ENCODE measurements around the gene KRT6C.

KRT6C gene

GRCh38 chr12:52496590-52497071, 23.0 kb upstream of the KRT6C start:
- Histone ChIP-seq H3K4me2 (no peak overlapping the region), H3K4me1 (ENCODE audit: low read depth, poor library complexity, severe bottlenecking) (no peaks in the 10 kb centered on the region), H2AFZ (ENCODE audit: low read depth) (no peak overlapping the region), H3K79me2 (ENCODE audit: insufficient read depth, low read depth) (no peaks in the 10 kb centered on the region), H3K9ac (no peak overlapping the region), H4K20me1 (ENCODE audit: insufficient read depth) (no peaks in the 10 kb centered on the region), H3K4me3 (IDR thresholded peaks at IDR 0.05; ENCODE audit: insufficient read depth, low read depth, low read length) (no peak overlapping the region), H3K27me3 (ENCODE audit: insufficient read depth, low read depth) (peaks cover 9% of the 10 kb centered on the region; the same call in 1 of the 2 replicates), H3K36me3 (ENCODE audit: insufficient read depth) (no peaks in the 10 kb centered on the region), H3K27ac (no peak overlapping the region)
- no peak for TF ChIP-seq CTCF (conservative IDR thresholded peaks at IDR 0.05; ENCODE audit: low read depth, low read length)

GRCh38 chr12:52496054-52496453, 22.4 kb upstream of the KRT6C start:
- Histone ChIP-seq H4K20me1 (ENCODE audit: insufficient read depth) (no peaks in the 10 kb centered on the region), H3K9ac (no peak overlapping the region), H2AFZ (ENCODE audit: low read depth) (no peak overlapping the region), H3K4me2 (no peak overlapping the region), H3K27ac (no peak overlapping the region), H3K4me3 (IDR thresholded peaks at IDR 0.05; ENCODE audit: insufficient read depth, low read depth, low read length) (no peak overlapping the region), H3K4me1 (ENCODE audit: low read depth, poor library complexity, severe bottlenecking) (no peaks in the 10 kb centered on the region), H3K79me2 (ENCODE audit: insufficient read depth, low read depth) (no peaks in the 10 kb centered on the region), H3K27me3 (ENCODE audit: insufficient read depth, low read depth) (peaks cover 15% of the 10 kb centered on the region; the same call in 1 of the 2 replicates), H3K36me3 (ENCODE audit: insufficient read depth) (no peaks in the 10 kb centered on the region)
- TF ChIP-seq CTCF (conservative IDR thresholded peaks at IDR 0.05; ENCODE audit: low read depth, low read length), result no peak

- H3K4me1 ChIP-seq (ENCODE audit: low read depth, poor library complexity, severe bottlenecking), result no peaks in the 10 kb centered on the region
- no peak overlapping the region for H3K9ac ChIP-seq
- no peak overlapping the region for H3K27ac ChIP-seq
- no peak overlapping the region for H3K4me2 ChIP-seq
- H4K20me1 ChIP-seq (ENCODE audit: insufficient read depth), result no peaks in the 10 kb centered on the region
- H3K27me3 ChIP-seq (ENCODE audit: insufficient read depth, low read depth), result peaks cover 15% of the 10 kb centered on the region; the same call in 1 of the 2 replicates
- TF ChIP-seq CTCF (conservative IDR thresholded peaks at IDR 0.05; ENCODE audit: low read depth, low read length), result no peak
- no peak overlapping the region for H3K4me3 ChIP-seq (IDR thresholded peaks at IDR 0.05; ENCODE audit: insufficient read depth, low read depth, low read length)
- H3K36me3 ChIP-seq (ENCODE audit: insufficient read depth), result no peaks in the 10 kb centered on the region
- H3K79me2 ChIP-seq (ENCODE audit: insufficient read depth, low read depth), result no peaks in the 10 kb centered on the region
- no peak overlapping the region for H2AFZ ChIP-seq (ENCODE audit: low read depth)
Measured at GRCh38 chr12:52495389-52495788, 21.8 kb upstream of the KRT6C start.

- Histone ChIP-seq H3K27ac (no peak overlapping the region), H4K20me1 (ENCODE audit: insufficient read depth) (no peaks in the 10 kb centered on the region), H3K4me2 (no peak overlapping the region), H3K9ac (no peak overlapping the region), H3K36me3 (ENCODE audit: insufficient read depth) (no peaks in the 10 kb centered on the region), H2AFZ (ENCODE audit: low read depth) (no peak overlapping the region), H3K79me2 (ENCODE audit: insufficient read depth, low read depth) (no peaks in the 10 kb centered on the region), H3K27me3 (ENCODE audit: insufficient read depth, low read depth) (peaks cover 15% of the 10 kb centered on the region; the same call in 1 of the 2 replicates), H3K4me1 (ENCODE audit: low read depth, poor library complexity, severe bottlenecking) (no peaks in the 10 kb centered on the region), H3K4me3 (IDR thresholded peaks at IDR 0.05; ENCODE audit: insufficient read depth, low read depth, low read length) (no peak overlapping the region)
- TF ChIP-seq CTCF (conservative IDR thresholded peaks at IDR 0.05; ENCODE audit: low read depth, low read length), result no peak
Measured at GRCh38 chr12:52494518-52494917, 20.9 kb upstream of the KRT6C start.

Data from KMS-11 (cell line).